KBM-7 (cell line): ENCODE measurements around the gene SGIP1.

Experiments
- DNase-seq: peaks from one replicate; pipeline ENCODE4 v3.0.0-alpha.2; 2015
- in situ Hi-C: fragments of 300-500 bp; cut with MboI; formaldehyde crosslinking; loops from 2 replicates; pipeline ENCODE4 v1.14.3; 2020; ENCODE audit warnings: low sequenced_read_pairs, low pct_unique_long_range_greater_than_20kb, mixed read lengths

The SGIP1 gene

GRCh38 chr1:66737836-66738235 lies 203.9 kb downstream of the SGIP1 start:
- in situ Hi-C loops: no loop called here
- no peak for DNase-seq

GRCh38 chr1:66739401-66740157 lies 205.6 kb downstream of the SGIP1 start:
- peak; percentile 75 for DNase-seq
- in situ Hi-C loops: no loop called here

GRCh38 chr1:66745451-66745850 lies 211.5 kb downstream of the SGIP1 start:
- in situ Hi-C loops: no loop called here
- DNase-seq: no peak

GRCh38 chr1:66747501-66747900 lies 213.5 kb downstream of the SGIP1 start:
- DNase-seq: no peak
- in situ Hi-C loops: no loop called here

GRCh38 chr1:66750577-66750976 lies 216.6 kb downstream of the SGIP1 start:
- in situ Hi-C loops: loop anchor here (25.0 kb wide), 2 partner anchors 237 to 387 kb away; partner anchors contain the start of gene C1orf141
- peak; percentile 33 for DNase-seq

- in situ Hi-C loops: loop anchor here (25.0 kb wide), 2 partner anchors 236 to 386 kb away; partner anchors contain the start of gene C1orf141
- no peak for DNase-seq
Observed at GRCh38 chr1:66751160-66751559, 217.2 kb downstream of the SGIP1 start.

GRCh38 chr1:66752000-66752592 lies 218.1 kb downstream of the SGIP1 start, which contains the start of gene DYNLT5:
Gene DYNLT5, plus strand, starts transcription at chr1:66752459. Its CDS starts 2,200 bp downstream, at chr1:66754659.
- in situ Hi-C loops: loop anchor here (25.0 kb wide), 2 partner anchors 235 to 385 kb away; partner anchors contain the start of gene C1orf141
- DNase-seq: peak; percentile 83

- peak; percentile 39 for DNase-seq
- in situ Hi-C loops: loop anchor here (25.0 kb wide), 2 partner anchors 234 to 384 kb away; partner anchors contain the start of gene C1orf141
Observed at GRCh38 chr1:66752671-66753371, 218.9 kb downstream of the SGIP1 start.

- DNase-seq: no peak
- in situ Hi-C loops: loop anchor here (25.0 kb wide), 2 partner anchors 230 to 380 kb away; partner anchors contain the start of gene C1orf141
Observed at GRCh38 chr1:66757722-66758240, 223.8 kb downstream of the SGIP1 start.

- peak; percentile 81 for DNase-seq
- in situ Hi-C loops: loop anchor here (25.0 kb wide), 2 partner anchors 229 to 379 kb away; partner anchors contain the start of gene C1orf141
Observed at GRCh38 chr1:66758241-66758755, 224.3 kb downstream of the SGIP1 start.

- in situ Hi-C loops: loop anchor here (25.0 kb wide), 2 partner anchors 227 to 377 kb away; partner anchors contain the start of gene C1orf141
- DNase-seq: no peak
Observed at GRCh38 chr1:66760506-66760905, 226.6 kb downstream of the SGIP1 start.

- in situ Hi-C loops: loop anchor here (25.0 kb wide), 2 partner anchors 226 to 376 kb away; partner anchors contain the start of gene C1orf141
- no peak for DNase-seq
Observed at GRCh38 chr1:66761221-66761620, 227.3 kb downstream of the SGIP1 start.

GRCh38 chr1:66764994-66765578 lies 231.1 kb downstream of the SGIP1 start:
- in situ Hi-C loops: loop anchor here (25.0 kb wide), 2 partner anchors 222 to 372 kb away; partner anchors contain the start of gene C1orf141
- DNase-seq: peak; percentile 85

GRCh38 chr1:66767626-66768025 lies 233.7 kb downstream of the SGIP1 start:
- in situ Hi-C loops: loop anchor here (25.0 kb wide), 2 partner anchors 220 to 370 kb away; partner anchors contain the start of gene C1orf141
- peak; percentile 26 for DNase-seq

GRCh38 chr1:66768965-66769364 lies 235.0 kb downstream of the SGIP1 start:
- in situ Hi-C loops: loop anchor here (25.0 kb wide), 2 partner anchors 218 to 368 kb away; partner anchors contain the start of gene C1orf141
- DNase-seq: no peak

GRCh38 chr1:66769512-66770229 lies 235.7 kb downstream of the SGIP1 start:
- no peak for DNase-seq
- in situ Hi-C loops: loop anchor here (25.0 kb wide), 2 partner anchors 218 to 368 kb away; partner anchors contain the start of gene C1orf141

GRCh38 chr1:66770240-66770639 lies 236.3 kb downstream of the SGIP1 start:
- in situ Hi-C loops: loop anchor here (25.0 kb wide), 2 partner anchors 217 to 367 kb away; partner anchors contain the start of gene C1orf141
- no peak for DNase-seq
